Nephron progenitor cell (in vitro differentiated cells): ENCODE data around the gene TGM2.

Source experiments
- DNase-seq: peaks from one replicate; pipeline ENCODE4 v3.0.0; 2021
- H3K27ac Mint-ChIP-seq: 2 replicates; pipeline ENCODE4 v1.8.0; 2021; ENCODE audit warnings: mild to moderate bottlenecking, moderate library complexity, mixed read lengths
- H3K27me3 Mint-ChIP-seq: 2 replicates; pipeline ENCODE4 v1.8.0; 2021; ENCODE audit warnings: mild to moderate bottlenecking, low read depth, mixed read lengths; ENCODE audit not compliant: poor library complexity
- H3K36me3 Mint-ChIP-seq: 2 replicates; pipeline ENCODE4 v1.8.0; 2021; ENCODE audit warnings: low read depth, mixed read lengths
- H3K4me1 Mint-ChIP-seq: 2 replicates; pipeline ENCODE4 v1.8.0; 2021; ENCODE audit warnings: mixed read lengths
- H3K4me3 Mint-ChIP-seq: 2 replicates; pipeline ENCODE4 v1.8.0; 2021; ENCODE audit warnings: mild to moderate bottlenecking, moderate library complexity, mixed read lengths
- H3K9me3 Mint-ChIP-seq: 2 replicates; pipeline ENCODE4 v1.8.0; 2021; ENCODE audit warnings: mild to moderate bottlenecking, moderate library complexity, mixed read lengths
- CTCF ChIP-seq: fragments of 200-600 bp; sonication (generic); IDR thresholded peaks from 2 replicates; pipeline ENCODE4 v1.5.0; 2021; ENCODE audit warnings: antibody characterized with exemption

Gene TGM2

GRCh38 chr20:38167328-38167850, 2.3 kb upstream of the TGM2 start:
- DNase-seq: no peak
- TF ChIP-seq CTCF: no peak
- peaks cover 32% of the 10 kb centered on the region for H3K4me1 Mint-ChIP-seq
- H3K27ac Mint-ChIP-seq: no peak overlapping the region
- no peaks in the 10 kb centered on the region for H3K9me3 Mint-ChIP-seq
- peaks cover 16% of the 10 kb centered on the region for H3K27me3 Mint-ChIP-seq
- no peak overlapping the region for H3K4me3 Mint-ChIP-seq
- H3K36me3 Mint-ChIP-seq: no peaks in the 10 kb centered on the region

GRCh38 chr20:38166703-38167233, 1.7 kb upstream of the TGM2 start:
- no peak for TF ChIP-seq CTCF
- Mint-ChIP-seq H3K27me3 (peaks cover 16% of the 10 kb centered on the region), H3K36me3 (no peaks in the 10 kb centered on the region), H3K4me3 (no peak overlapping the region), H3K27ac (no peak overlapping the region), H3K9me3 (no peaks in the 10 kb centered on the region), H3K4me1 (peaks cover 26% of the 10 kb centered on the region)
- DNase-seq: no peak

- H3K27ac Mint-ChIP-seq: no peak overlapping the region
Observed at GRCh38 chr20:38165966-38166702, 1.1 kb upstream of the TGM2 start.

GRCh38 chr20:38164624-38165088, 414 bp downstream of the TGM2 start:
- no peak for TF ChIP-seq CTCF
- Mint-ChIP-seq H3K4me3 (peak overlapping the region; percentile 60), H3K27me3 (peaks cover 19% of the 10 kb centered on the region), H3K36me3 (no peaks in the 10 kb centered on the region), H3K27ac (no peak overlapping the region), H3K9me3 (no peaks in the 10 kb centered on the region), H3K4me1 (peaks cover 15% of the 10 kb centered on the region)
- DNase-seq: no peak

More at GRCh38 chr20:38165966-38166702, 1.1 kb upstream of the TGM2 start:
- Mint-ChIP-seq H3K4me3 (peak overlapping the region; percentile 66), H3K36me3 (no peaks in the 10 kb centered on the region), H3K4me1 (peaks cover 22% of the 10 kb centered on the region), H3K27me3 (peaks cover 19% of the 10 kb centered on the region), H3K9me3 (no peaks in the 10 kb centered on the region)
- no peak for TF ChIP-seq CTCF
- no peak for DNase-seq

- H3K27ac Mint-ChIP-seq: no peak overlapping the region
- peaks cover 19% of the 10 kb centered on the region for H3K27me3 Mint-ChIP-seq
- no peak for TF ChIP-seq CTCF
- DNase-seq: no peak
- H3K4me1 Mint-ChIP-seq: peaks cover 19% of the 10 kb centered on the region
- no peaks in the 10 kb centered on the region for H3K9me3 Mint-ChIP-seq
- no peak overlapping the region for H3K4me3 Mint-ChIP-seq
- no peaks in the 10 kb centered on the region for H3K36me3 Mint-ChIP-seq
Observed at GRCh38 chr20:38164069-38164468, 1.0 kb downstream of the TGM2 start.
